GM21737 (cell line): ENCODE measurements around the gene CCDC175.

ENCODE experiments used
- ATAC-seq: cut with Tn5 transposase; IDR thresholded peaks from one replicate; pipeline ENCODE4 v1.9.1; 2021; ENCODE audit warnings: mild to moderate bottlenecking, moderate library complexity; ENCODE audit not compliant: unreplicated experiment

CCDC175 gene

DNA sequence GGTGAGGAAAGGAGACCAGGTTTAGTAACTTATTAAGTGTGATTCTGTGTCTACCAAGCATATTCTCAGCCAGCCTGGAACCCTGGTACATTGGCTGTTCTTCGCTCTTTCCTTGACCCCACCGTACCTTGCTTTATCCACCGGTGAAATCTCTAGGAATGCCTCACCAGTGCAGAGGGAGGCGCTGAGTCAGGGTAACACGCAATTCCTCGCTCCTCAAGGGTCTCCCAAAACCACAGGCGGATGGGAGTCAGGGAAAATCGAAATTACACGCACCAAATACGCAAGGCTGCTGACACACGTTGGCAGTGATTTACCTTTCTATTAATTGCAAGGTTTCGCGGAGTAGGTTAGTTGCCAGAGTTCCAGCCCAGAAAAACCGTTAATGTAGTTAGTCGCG is 93.2 kb downstream of the CCDC175 start:
- ATAC-seq, result no peak

DNA sequence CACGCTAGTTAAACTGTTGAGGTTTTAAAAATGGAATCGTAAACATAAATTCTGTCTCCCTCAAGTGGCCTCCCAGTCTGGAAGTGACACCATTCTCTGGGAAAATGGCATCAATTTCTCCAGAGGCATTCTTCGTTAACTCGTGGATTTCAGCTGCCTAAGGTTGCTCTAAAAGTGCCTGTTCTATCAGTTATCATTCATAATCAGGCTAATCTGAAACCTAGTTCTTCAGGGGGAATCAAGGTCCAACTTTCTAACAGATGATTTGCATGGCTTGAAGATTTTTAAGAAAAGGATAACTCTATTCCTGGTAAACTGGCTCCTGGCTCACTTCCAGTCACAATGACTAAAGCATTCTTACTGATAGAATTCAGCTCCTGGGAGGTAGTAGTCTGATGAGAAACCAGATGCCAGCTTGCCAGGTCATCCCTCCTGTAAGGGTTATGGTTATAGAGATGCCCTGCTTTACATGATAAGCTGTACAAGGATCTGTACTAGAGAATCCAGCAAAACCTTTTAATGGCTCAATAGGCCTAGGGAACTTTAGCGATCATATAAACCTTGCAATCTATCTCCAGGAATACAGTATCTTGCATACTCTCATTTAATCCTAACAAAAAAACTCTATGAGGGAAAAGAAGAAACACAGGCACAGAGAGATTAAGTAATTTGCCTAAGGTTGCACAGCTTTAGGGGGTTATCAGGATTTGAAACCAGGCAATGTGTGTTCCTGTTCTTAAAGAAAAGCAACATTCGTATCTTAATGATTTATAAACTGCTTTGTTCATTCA is 93.9 kb downstream of the CCDC175 start:
- ATAC-seq, result no peak

DNA sequence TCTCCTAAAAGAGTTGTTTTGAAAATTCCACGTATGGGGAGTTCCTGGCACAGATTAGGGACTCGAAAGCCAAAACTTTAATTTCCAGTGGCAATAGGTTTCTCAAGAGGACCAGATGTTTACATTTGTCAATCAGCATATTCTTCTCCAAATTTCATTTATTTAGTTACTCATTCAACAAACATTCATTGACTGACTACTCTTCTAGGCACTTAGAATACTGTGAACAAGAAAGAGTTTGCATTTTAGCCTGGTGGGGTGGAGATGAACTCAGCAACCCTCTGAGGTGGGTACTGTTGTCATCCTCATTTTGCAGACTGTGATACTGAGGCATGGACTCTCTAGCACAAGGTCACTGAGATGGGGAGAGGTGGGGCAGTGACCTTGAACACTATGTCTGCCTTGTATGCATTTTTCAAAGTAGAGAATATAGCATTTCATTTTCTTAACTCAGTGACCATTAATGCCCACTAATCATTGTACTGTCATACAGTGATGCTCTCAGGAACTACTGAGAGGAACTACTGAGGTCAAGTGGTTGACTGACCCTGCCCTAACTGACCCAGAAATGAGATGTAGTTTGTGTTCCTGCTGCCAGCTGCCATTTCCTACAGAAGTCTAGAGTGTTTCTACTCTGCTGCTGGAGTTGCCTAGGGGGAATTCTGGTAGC is 94.6 kb downstream of the CCDC175 start:
- no peak for ATAC-seq

DNA sequence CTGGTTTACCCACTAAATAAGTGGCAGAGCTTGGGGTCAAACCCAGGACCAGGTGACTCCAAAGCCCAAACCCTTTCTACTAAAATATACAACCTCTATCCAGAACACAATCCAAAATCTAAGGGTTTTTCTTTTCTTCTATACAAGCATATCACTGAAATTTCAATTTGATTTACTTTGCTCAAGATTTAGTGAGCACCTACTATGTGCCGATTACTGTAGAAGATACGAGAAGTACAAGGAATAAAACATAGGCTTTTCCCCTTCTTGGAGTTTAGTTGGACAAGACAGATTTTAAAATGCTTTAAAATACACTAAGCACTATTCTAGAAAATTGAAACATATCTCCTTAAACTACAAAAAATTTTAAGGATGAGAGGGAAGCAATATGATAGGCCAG is 95.2 kb downstream of the CCDC175 start:
- no peak for ATAC-seq

DNA sequence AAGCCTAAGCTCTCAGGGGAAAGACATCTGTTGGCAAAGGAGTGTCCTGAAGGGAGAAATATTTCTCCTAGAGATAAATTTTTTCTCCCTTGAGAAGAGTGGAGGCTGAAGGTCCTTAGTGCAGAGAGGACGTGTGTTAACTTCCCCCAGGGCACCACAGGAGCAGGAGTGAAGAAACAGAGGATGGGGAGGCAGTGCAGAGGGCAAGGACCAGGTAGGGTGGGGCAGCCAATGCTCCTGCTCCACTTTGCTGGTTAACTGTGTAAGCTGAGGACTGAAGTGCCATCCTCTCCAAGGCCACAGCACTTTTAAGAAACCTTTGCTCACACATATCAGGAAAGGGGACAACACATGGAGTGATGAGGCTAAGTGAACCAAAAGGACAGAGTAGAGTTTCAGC is 96.4 kb downstream of the CCDC175 start:
- ATAC-seq, result no peak

DNA sequence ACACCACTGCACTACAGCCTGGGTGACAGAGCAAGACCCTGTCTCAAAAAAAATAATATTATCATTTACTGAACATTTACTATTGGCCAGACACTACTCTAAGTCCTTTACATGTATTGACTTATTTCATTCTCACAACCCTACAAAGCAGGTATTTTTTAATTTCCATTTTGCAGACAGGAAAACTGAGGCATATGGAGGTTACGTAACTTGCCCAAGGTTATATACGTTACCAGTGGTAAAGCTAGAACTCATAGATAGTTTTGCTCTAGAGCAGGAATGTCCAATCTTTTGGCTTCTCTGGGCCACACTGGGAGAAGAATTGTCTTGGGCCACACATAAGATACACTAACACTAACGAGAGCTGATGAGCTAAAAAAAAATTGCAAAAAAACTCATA is 98.1 kb downstream of the CCDC175 start:
- ATAC-seq, result no peak

DNA sequence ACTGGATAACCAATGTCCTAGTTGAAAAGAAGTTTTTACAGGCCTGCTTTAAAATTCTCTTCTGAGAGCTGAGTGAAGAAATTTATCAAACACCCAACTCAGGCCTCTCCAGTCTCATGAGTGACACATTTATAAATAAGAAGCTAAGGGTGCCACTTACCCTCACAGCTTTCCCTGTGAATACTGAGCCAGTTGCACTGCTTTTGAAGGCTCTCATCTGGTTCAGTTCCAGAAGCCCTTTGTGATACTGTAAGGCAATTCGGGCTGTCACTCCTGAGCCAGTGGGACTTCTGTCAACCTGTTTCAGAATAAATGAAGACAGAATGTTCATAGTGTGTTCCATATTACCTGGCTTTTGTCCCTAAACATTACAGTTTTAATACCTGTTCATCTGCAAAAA is 100.9 kb downstream of the CCDC175 start:
- ATAC-seq, result no peak

DNA sequence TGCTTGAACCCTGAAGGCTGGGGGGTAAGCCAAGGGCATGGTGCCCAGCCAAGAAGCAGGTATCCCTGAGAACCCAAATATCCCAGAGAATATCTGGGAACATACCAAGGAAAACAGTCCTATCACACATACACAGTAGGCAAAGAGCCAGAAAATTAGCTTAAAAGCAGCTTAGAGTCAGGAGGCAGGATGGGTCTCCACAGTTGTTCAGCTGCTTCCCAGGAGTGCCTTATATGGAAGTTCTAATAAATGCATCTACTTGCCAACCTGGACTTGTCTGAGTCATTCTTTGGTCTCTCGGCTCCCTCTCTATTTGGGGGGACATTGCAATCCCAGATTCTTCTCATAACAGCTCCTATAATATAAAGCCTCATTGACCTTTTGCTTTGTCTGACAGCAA is 102.4 kb downstream of the CCDC175 start:
- no peak for ATAC-seq

DNA sequence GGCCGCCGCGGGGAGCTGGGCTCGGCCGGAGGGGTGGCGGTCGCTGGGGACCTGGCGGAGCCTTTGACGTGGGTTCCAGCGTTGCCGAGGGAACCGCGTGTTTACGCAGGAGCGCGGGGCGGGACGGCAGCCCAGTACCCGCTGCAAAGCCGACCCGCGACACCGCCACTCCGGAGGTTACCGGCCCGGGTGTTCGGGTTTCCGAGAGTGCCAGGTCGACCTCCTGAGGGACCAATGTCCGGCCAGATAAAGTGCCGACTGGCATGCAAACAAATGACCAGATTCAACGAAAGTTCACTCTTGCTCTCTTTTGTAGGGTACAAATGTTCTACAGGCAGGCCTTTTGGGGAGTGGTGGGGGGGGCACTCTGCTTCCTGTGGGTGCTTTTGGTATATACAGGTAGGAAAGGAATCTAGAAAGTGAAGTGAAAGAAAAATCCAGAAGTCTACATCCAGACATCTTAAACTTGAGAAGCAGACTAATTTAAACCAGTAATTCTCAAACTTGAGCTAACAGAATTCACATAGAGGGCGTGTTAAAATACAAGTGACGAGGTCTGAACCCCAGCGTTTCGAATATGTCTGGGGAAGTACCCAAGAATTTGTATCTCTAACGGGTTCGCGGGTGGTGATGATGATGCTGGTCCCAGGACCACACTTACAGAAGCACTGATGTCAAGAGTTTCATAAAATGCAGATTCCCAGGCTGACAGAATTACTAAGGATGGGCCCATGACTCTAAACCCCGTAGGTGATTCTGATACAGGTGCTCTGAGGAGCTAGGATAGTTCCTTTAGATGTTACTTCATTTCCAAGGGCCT is 111.1 kb downstream of the CCDC175 start, which contains the start of gene GPR135:
Gene GPR135, minus strand, starts transcription at position 65 of the 820 bp plus-strand sequence. CDS start 154 bp downstream, outside the sequence.
- ATAC-seq, result peak; percentile 30

DNA sequence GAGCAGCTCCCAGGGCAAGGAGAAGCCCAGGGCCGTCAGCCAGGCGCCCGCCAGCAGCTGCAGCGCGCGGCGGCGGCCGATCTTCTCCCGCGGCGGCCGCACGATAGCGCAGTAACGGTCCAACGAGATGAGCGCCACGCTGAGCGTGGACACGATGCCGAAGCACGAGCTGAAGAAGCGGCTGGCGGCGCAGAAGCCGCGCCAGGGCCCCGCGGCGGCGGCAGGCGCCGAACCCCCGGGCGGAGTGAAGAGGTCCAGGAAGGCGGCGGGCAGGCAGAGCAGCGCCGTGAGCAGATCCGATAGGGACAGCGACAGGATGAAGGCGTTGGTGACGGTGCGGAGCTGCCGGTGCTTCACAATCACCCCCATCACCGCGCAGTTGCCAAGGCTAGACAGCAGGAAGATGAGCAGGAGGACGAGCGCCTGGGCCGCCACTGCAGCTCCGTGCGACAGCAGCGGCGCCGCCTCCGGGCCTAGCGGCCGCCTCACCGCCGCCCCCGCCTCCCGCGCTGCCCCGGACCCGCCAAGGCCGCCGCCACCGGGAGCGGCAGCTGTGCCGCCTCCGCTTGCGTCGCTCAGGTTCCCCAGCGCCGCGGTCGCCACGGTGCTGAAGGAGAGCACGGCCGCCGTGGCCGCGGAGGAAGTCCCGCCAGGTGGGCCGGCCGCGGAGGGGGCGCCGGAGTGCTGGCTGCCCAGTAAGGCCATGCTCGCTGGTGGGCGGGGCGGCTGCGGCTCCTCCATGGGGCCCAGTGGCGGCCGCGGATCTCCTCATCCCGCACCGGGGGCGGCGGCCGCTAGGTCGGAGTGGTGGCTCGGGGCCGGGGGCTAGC is 111.9 kb downstream of the CCDC175 start:
- peak; percentile 69 for ATAC-seq

DNA sequence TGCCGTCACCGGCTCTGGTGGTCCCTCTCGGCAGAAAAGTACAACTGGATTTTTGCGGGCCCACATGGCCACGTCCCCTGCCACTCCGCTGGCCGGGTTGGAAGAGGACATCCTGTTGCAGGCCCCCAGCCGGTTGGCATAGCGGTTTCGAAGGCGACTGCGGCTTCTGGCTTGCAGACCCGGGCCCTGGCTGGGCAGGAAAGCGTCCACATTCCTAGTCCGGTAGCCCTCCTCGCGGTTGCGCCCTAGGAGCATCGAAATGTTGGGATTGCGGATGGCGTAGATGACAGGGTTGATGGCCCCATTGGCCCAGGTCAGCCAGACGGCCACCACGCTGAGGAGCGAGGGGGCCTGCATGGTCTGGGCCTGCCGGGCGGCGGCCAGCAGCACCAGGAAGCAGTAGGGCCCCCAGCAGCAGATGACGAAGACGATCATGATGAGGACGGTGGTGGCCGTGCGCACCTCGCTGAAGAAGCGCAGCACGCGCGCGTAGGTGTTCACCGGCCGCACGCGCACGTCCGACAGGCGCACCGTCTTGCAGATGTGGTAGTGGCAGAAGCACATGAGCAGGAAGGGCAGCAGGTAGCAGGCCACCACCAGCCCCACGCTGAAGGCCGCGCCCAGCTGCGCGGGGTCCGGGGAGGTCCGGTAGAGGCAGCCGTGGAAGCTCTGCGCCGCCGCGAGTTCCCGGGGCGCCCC is 112.7 kb downstream of the CCDC175 start:
- peak; percentile 34 for ATAC-seq

DNA sequence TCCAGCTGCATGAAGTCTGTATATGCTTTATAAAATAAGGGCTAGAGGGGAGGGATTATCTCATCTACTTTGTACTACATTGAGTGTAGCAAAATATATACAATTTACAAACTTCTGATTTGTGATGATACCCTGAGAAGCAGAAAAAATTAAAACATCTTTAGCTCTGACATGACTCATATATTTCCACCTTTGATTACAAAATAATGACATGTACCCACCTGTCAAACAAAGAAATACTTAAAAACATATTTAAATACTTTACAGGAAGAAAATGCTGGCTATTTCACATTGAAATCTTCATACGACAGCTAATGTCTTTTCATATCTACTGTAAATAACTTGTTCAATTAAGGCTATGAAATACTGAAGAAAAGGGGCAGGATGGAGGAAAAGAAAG is 114.7 kb downstream of the CCDC175 start:
- ATAC-seq, result no peak

DNA sequence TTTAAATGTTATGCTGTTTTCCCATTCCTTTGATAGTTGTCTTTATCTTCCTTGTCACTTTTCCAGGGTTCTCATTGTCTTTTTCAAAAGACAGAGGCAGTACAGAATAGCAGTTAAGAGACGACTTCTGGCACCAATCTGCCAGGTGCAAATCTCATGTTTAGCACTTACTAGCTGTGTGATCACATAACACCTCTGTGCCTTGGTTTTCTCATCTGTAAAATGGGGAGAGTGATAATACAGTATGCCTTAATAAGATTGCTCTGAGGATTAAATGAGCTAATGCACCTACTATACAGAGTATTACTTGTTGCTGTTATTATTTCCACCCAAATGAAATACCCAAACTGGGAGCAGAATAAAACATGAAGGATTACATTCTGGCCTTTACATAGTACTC is 116.2 kb downstream of the CCDC175 start:
- ATAC-seq, result no peak

DNA sequence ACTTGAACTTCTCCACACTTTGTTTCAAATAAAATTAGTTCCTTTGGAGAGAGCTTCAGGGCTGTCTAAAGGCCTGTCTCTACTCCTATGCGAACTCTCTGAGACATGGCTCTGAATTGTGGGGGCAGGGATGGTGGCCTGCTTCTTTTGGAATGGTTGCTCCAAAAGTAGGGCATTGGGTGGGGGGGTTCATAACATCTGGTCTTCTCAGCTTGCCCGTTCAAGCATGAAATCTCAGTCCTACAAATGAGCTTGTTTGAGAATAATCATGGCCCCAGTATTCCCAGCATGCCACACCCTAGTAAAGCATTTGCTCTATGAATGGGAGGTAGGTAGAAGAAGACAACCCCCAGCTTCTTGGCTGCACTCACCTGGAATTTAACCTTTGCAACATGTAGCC is 118.1 kb downstream of the CCDC175 start:
- ATAC-seq, result no peak

DNA sequence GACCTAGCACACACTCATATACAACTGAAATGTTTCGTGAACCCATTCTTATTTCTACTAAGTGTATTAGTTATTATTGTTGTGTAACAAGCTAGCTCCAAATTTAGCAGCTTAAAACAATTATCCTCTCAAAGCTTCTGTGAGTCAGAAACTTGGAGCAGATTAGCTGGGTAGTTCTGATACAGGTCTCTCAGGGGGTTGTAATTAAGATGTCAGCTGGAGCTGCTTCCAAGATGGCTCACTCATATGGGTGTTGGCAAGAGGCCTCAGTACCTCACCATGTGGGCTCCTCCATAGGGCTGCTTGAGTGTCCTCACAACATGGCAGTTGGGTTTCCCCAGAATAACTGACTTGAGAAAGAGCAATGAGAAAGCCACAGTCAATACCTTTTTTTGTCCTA is 121.2 kb downstream of the CCDC175 start:
- ATAC-seq, result no peak
